ENCODE data around the gene PDIA5. TPM values are rescaled to one million over a fixed set of nuclear protein-coding genes. Genes with fewer than 3 reads are reported as not detected.

Gene PDIA5
- total and polyA plus RNA-seq, 3 donors from 2014 or later: 49.6 to 76.8 (median 76.0) TPM

DNA sequence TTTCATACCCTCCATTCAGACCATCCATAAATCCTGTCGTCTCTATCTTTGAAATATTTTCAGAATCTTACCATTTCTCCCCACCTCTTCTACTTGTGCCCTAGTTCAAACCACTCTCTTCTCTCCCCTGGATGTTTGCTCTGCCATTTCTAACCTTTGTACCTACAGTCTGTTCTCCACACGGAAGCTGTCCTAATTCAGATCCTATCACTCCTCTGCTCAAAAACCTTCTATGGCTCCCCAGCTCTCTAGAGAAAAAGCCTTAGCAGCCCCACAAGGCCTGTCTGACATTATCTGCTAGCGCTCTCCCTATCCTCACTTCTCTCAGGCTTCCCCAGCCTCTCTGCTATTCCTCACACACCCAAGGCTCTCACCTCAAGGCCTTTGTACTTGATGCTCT, 34.8 kb upstream of the PDIA5 start:
- H3K27me3 ChIP-seq: no peaks in the 10 kb centered on the region
- intact Hi-C loops (cut with DNase I; ENCODE audit: low total_unique reads): no loop called here
- peaks cover 13% of the 10 kb centered on the region for H3K4me1 ChIP-seq
- no peaks in the 10 kb centered on the region for H3K36me3 ChIP-seq (ENCODE audit: low read depth, missing control alignments)
- H3K9me3 ChIP-seq: no peaks in the 10 kb centered on the region
- H3K4me3 ChIP-seq: no peak overlapping the region
- H3K27ac ChIP-seq: no peak overlapping the region
- WGBS, 2 donors: 71 to 78% methylated on average over 3 of the region's 3 CpGs
- TF ChIP-seq, protein P1, sequence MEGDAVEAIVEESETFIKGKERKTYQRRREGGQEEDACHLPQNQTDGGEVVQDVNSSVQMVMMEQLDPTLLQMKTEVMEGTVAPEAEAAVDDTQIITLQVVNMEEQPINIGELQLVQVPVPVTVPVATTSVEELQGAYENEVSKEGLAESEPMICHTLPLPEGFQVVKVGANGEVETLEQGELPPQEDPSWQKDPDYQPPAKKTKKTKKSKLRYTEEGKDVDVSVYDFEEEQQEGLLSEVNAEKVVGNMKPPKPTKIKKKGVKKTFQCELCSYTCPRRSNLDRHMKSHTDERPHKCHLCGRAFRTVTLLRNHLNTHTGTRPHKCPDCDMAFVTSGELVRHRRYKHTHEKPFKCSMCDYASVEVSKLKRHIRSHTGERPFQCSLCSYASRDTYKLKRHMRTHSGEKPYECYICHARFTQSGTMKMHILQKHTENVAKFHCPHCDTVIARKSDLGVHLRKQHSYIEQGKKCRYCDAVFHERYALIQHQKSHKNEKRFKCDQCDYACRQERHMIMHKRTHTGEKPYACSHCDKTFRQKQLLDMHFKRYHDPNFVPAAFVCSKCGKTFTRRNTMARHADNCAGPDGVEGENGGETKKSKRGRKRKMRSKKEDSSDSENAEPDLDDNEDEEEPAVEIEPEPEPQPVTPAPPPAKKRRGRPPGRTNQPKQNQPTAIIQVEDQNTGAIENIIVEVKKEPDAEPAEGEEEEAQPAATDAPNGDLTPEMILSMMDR (IDR thresholded peaks at IDR 0.05): no peak
- no peak for TF ChIP-seq POLR2A (IDR thresholded peaks at IDR 0.05)
- DNase-seq: no peak

GRCh38 chr3:123034120-123034519, 32.7 kb upstream of the PDIA5 start:
- 82 to 88% methylated on average over 5 of the region's 5 CpGs for WGBS, 2 donors
- no peak for DNase-seq
- Histone ChIP-seq H3K9me3 (no peaks in the 10 kb centered on the region), H3K27me3 (no peaks in the 10 kb centered on the region), H3K4me3 (no peak overlapping the region), H3K4me1 (no peaks in the 10 kb centered on the region), H3K36me3 (ENCODE audit: low read depth, missing control alignments) (no peaks in the 10 kb centered on the region), H3K27ac (no peak overlapping the region)
- TF ChIP-seq POLR2A (IDR thresholded peaks at IDR 0.05): no peak
- TF ChIP-seq, protein P1 (IDR thresholded peaks at IDR 0.05): no peak
- intact Hi-C loops (cut with DNase I; ENCODE audit: low total_unique reads): no loop called here

GRCh38 chr3:123034996-123035395, 31.8 kb upstream of the PDIA5 start:
- Histone ChIP-seq H3K9me3 (no peaks in the 10 kb centered on the region), H3K36me3 (ENCODE audit: low read depth, missing control alignments) (no peaks in the 10 kb centered on the region), H3K4me3 (no peak overlapping the region), H3K27ac (no peak overlapping the region), H3K4me1 (no peaks in the 10 kb centered on the region), H3K27me3 (no peaks in the 10 kb centered on the region)
- intact Hi-C loops (cut with DNase I; ENCODE audit: low total_unique reads): no loop called here
- 93 to 95% methylated on average over 3 of the region's 3 CpGs for WGBS, 2 donors
- no peak for TF ChIP-seq POLR2A (IDR thresholded peaks at IDR 0.05)
- TF ChIP-seq, protein P1 (IDR thresholded peaks at IDR 0.05): no peak
- DNase-seq: no peak

DNA sequence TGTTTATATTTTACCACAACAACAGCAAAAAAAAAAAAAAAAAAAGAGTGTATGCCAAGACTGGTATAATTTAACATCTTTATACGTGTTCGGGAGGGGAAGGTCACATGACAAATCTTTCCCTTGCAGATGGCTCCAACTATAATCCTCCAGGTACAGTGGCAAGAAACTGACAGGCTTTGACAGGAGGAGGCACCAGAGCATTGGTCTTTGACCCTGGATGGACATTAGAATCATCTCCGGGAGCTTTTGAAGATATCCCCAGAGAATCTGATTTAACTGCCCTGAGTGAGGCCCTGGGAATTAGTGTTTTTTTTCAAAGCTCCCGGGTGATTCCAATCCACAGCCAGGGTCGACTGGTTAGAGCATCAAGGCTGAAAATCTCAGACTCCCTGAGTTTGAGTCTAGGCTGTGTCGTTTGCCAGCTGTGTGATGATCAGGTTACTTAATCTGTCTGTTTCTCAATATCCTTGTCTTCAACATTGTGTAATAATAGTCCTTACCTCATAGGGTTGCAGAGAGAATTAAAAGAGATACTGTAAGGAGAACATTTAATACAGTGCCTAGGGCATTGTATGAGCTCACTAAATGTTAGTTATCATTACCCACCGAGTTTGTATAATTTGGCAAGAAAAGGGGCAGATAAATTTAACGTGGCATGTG, 30.3 kb upstream of the PDIA5 start:
- WGBS, 2 donors: 73 to 75% methylated on average over 8 of the region's 8 CpGs
- intact Hi-C loops (cut with DNase I; ENCODE audit: low total_unique reads): no loop called here

More for the DNA sequence above, 30.3 kb upstream of the PDIA5 start:
- Histone ChIP-seq H3K36me3 (ENCODE audit: low read depth, missing control alignments) (no peaks in the 10 kb centered on the region), H3K4me1 (no peaks in the 10 kb centered on the region), H3K27ac (no peak overlapping the region), H3K9me3 (no peaks in the 10 kb centered on the region), H3K27me3 (no peaks in the 10 kb centered on the region), H3K4me3 (no peak overlapping the region)
- TF ChIP-seq, protein P1 (IDR thresholded peaks at IDR 0.05): no peak
- TF ChIP-seq POLR2A (IDR thresholded peaks at IDR 0.05): no peak
- DNase-seq: no peak

All from testis (tissue), 3 donors.